LHCN-M2 (cell line): ENCODE results near the gene PCDHA7. TPM values are rescaled to one million over a fixed set of nuclear protein-coding genes. Genes with fewer than 3 reads are reported as not detected.
"Not testable (repeated sequence)": the region's sequence is repeated elsewhere in the genome, so short reads cannot be mapped to it uniquely, and the experiment has no call there.

Experiments
- DNase-seq: peaks from one replicate; pipeline ENCODE4 v3.0.0-alpha.2; 2012; ENCODE audit warnings: low read depth
- polyA plus RNA-seq: library from polyadenylated mRNA; unstranded; fragments of >200 nt; gene quantifications from one replicate; pipeline ENCODE4 v1.2.1, GENCODE V29; 2012; ENCODE audit warnings: missing spikeins
- total RNA-seq: library from RNA; depleted of rRNA; stranded (reverse); fragments of >200 nt; gene quantifications from 2 replicates; pipeline ENCODE4 v1.2.3, GENCODE V29; 2014; rRNA removed

Gene PCDHA7
- total RNA-seq, result 0.11 and 0.19 TPM in 2 replicates
- polyA plus RNA-seq, result 0.11 TPM

- DNase-seq, result peak; percentile 21
Measured at GRCh38 chr5:140833993-140834392, at the start of gene PCDHA7. TSS of gene PCDHA7 (plus strand) at chr5:140834269. CDS start at chr5:140834384, 115 bp downstream.

- DNase-seq, result no peak
Measured at GRCh38 chr5:140785905-140786686, 48.0 kb upstream of the PCDHA7 start, which contains the start of gene PCDHA1. TSS of gene PCDHA1 (plus strand) at chr5:140786140.

GRCh38 chr5:140787422-140787821 lies 46.6 kb upstream of the PCDHA7 start:
- DNase-seq, result not testable (repeated sequence)

- DNase-seq, result not testable (repeated sequence)
Measured at GRCh38 chr5:140787849-140788504, 46.1 kb upstream of the PCDHA7 start.

GRCh38 chr5:140791089-140791488 lies 43.0 kb upstream of the PCDHA7 start:
- DNase-seq, result no peak

- DNase-seq, result no peak
Measured at GRCh38 chr5:140794595-140795258, 39.3 kb upstream of the PCDHA7 start, which contains the start of gene PCDHA2. TSS of gene PCDHA2 (plus strand) at chr5:140794852.

GRCh38 chr5:140795259-140795641 lies 38.8 kb upstream of the PCDHA7 start:
- DNase-seq, result no peak

- DNase-seq, result not testable (repeated sequence)
Measured at GRCh38 chr5:140796072-140796717, 37.9 kb upstream of the PCDHA7 start.

GRCh38 chr5:140796718-140797095 lies 37.4 kb upstream of the PCDHA7 start:
- no peak for DNase-seq

- peak; percentile 31 for DNase-seq
Measured at GRCh38 chr5:140800816-140801493, 33.1 kb upstream of the PCDHA7 start, which contains the start of gene PCDHA3. TSS of gene PCDHA3 (plus strand) at chr5:140801057.

- DNase-seq, result peak; percentile 8
Measured at GRCh38 chr5:140801494-140801841, 32.6 kb upstream of the PCDHA7 start.

GRCh38 chr5:140802381-140802780 lies 31.7 kb upstream of the PCDHA7 start:
- DNase-seq, result not testable (repeated sequence)

- DNase-seq, result no peak
Measured at GRCh38 chr5:140802781-140803271, 31.2 kb upstream of the PCDHA7 start.

- DNase-seq, result peak; percentile 43
Measured at GRCh38 chr5:140806834-140807775, 27.0 kb upstream of the PCDHA7 start, which contains the start of gene PCDHA4. TSS of gene PCDHA4 (plus strand) at chr5:140807068.

- not testable (repeated sequence) for DNase-seq
Measured at GRCh38 chr5:140808241-140808888, 25.7 kb upstream of the PCDHA7 start.

- no peak for DNase-seq
Measured at GRCh38 chr5:140808889-140809291, 25.2 kb upstream of the PCDHA7 start.

GRCh38 chr5:140821375-140822280 lies 12.4 kb upstream of the PCDHA7 start, which contains the start of gene PCDHA5:
TSS of gene PCDHA5 (plus strand) at chr5:140821613.
- peak; percentile 21 for DNase-seq

- DNase-seq, result no peak
Measured at GRCh38 chr5:140822281-140822629, 11.8 kb upstream of the PCDHA7 start.
